Measurements from ENCODE around the gene UBL5.
"Not testable (repeated sequence)": the region's sequence is repeated elsewhere in the genome, so short reads cannot be mapped to it uniquely, and the experiment has no call there.

UBL5 gene

DNA sequence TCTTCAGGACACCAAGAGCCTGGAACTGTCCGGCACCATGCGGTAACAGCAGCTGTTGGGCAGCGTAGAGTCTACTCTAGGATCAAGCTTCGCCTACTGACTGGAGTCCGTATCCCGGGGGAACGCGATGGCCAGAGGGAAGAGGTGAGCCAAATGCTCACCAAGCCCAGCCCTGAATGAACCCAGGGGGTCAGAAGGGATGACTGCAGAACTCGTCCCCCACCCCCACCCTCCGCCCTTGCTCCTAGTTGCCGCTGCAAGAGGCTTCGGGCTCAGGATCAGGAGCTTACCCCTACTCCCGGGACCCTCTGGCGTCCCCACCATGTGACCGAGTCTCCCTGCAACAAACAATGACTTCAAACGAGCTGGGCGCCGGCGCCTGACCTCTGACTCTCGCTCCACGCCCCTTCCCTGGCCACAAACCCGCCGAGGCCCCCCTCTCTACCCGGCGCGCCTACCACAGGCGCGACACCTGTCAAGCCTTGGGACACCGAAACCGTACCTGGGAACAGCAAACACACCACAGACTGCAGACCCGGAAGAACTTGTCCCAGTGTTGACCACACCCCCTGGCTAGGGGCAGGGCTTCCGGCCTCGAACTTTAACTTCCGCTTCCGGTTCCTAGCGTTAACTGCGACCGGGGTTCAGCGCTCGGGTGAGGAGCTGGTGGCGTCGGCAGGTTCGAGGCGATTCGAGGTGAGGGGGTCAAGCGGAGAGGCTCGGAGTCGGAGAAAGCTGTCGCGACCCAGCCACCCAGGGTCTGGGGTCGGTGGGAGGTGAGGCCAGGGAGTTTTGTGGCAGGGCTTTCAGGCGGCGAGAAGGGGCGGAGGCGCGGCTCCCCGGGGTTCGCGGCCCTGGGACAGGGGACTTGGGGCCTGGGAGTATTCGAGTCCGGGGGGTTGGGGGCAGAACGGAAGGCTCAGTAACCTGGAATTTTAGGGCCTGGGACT is at the start of gene UBL5:
UBL5 (plus strand) TSS at position 630 of the 950 bp plus-strand sequence. CDS start 420 bp downstream, outside the sequence.
- DNase-seq = peak in 57 of 58 donors; percentile 51 to 92 (median 83)

DNA sequence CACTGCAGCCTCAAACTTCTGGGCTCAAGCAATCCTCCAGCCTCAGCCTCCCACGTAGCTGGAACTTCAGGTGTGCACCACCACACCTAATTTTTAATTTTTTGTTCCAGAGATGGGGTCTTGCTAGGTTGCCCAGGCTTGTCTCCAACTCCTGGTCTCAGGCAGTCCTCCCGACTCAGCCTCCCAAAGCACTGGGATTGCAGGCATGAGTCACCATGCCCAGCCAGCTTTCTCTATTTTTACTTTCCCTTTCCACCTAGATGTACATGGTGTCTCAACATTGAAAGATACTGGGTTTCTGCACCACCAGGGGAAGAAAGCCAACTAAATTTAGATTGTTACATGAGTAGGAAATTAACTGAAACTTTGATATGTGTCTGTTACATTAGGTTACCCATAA is 45.4 kb upstream of the UBL5 start:
- no peak for DNase-seq

DNA sequence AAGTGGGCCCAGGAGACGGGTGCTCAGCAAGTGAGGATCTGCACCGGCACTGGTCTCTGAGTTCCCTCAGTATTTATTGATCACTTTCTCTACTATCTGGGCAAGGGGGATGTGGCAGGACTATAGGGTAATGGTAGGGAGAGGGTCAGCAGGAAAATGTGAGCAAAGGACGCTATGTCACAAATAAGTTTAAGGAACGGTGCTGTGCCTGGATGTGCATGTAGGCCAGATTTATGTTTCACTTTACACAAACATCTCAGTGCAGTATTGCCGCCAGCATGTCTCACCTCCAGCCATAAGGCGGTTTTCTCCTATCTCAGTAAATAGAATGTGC is 43.6 kb upstream of the UBL5 start:
- DNase-seq = peak in 1 of 58 donors; percentile 13

DNA sequence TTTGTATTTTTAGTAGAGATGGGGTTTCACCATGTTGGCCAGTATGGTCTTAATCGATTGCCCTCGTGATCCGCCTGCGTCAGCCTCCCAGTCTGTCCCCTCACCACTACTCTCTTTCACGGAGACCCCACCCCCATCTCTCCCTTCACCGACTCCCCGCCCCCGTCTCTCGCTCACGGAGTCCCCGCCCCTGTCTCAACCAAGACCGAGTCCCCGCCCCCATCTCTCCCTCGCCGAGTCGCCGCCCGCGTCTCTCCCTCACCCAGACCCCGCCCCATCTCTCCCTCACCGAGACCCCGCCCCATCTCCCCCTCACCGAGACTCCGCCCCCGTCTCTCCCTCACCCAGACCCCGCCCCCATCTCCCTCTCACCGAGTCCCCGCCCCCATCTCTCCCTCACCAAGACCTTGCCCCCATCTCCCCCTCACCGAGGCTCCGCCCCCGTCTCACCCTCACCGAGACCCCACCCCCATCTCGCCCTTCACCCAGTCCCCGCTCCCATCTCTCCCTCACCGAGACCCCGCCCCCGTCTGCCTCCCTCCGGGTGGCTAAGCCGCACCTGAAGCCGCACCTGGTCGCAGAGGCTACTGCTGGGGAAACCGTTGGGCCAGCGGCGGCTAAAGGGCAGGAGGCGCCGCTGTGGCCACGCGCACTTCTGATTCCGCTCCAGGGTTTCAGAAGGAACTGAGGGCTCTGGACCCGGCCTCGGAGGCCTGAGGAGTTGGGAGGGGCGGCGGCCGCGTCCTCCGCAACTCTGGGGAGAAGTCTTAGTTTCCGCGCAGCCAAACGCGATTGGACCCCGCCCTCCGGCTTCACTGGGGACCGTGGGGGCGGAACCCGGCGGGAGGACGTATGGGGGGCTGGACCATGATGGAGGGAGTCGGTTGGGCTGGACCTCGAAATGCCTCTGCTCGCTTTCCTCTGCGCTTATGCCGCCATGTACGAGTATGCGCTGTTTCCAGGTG is 42.1 kb upstream of the UBL5 start:
- DNase-seq = peak; percentile 29 to 99 (median 91)

DNA sequence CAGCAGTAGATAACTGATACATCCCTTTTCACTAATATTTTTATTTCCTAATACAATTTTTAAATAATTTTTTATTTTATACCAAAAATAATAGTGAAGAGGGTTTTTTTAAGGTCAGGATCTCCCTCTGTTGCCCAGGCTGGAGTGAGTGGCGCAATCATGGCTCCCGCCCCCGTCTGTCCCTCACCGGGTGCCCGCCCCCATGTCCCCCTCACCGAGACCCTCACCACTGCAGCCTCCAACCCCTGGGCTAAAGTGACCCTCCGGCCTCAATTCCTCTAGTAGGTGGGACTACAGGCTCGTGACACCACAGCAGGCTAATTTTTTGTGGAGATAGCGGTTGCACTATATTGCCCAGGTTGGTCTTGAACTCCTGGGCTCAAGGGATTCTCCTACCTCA is 41.4 kb upstream of the UBL5 start:
- DNase-seq = no peak

DNA sequence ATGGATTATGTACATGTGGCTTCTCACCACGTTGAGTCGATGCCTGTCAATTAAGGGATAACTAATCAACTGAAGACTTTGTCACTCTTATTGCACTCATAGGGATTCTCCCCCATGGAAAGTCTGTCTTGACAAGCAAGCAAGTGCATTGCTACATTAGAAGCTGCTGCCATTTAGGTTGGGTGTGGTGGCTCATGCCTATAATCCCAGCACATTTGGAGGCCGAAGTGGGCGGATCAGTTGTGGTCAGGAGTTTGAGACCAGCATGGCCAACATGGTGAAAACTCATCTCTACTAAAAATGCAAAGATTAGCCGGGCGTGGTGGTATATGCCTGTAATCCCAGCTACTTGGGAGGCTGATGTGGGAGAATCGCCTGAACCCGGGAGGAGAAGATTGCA is 40.9 kb upstream of the UBL5 start:
- DNase-seq = no peak

DNA sequence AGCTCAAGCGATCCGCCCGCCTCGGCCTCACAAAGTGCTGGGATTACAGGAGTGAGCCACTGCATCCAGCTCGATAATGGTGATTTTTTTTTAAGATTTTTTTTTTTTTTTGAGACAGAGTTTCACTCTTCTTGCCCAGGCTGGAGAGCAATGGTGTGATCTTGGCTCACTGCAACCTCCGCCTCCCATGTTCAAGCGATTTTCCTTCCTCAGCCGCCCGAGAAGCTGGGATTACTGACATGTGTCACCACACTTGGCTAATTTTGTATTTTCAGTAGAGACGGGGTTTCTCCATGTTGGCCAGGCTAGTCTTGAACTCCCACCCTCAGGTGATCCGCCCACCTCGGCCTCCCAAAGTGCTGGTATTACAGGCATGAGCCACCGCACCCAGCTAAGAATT is 39.1 kb upstream of the UBL5 start:
- DNase-seq = not testable (repeated sequence)

DNA sequence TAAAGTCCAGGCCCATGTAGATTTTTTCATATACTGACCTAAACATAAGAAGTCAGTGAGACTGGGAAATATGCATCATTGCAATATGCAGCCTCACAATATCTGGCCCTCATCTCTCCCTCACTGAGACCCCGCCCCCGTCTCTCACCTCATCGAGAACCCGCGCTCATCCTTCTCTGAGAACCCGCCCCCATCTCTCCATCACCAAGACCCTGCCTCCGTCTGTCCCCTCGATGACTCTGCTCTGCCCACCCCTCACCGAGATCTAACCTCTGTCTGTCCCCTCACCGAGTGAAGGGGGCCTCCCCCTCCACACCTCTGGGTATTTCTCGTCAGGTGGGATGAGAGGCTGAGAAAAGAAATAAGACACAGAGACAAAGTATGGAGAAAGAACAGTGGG is 38.7 kb upstream of the UBL5 start:
- no peak for DNase-seq

DNA sequence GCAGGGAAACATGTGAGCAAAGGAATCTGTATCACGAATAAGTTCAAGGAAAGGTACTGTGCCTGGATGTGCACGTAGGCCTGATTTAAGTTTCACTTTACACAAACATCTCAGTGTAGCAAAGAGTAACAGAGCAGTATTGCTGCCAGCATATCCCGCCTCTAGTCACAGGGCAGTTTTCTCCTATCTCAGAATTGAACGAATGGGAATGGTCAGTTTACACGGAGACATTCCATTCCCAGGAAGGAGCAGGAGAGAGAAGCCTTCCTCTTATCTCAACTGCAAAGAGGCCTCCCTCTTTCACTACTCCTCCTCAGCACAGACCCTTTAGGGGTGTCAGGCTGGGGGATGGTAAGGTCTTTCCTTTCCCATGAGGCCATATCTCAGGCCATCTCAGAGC is 38.1 kb upstream of the UBL5 start:
- DNase-seq = not testable (repeated sequence)

DNA sequence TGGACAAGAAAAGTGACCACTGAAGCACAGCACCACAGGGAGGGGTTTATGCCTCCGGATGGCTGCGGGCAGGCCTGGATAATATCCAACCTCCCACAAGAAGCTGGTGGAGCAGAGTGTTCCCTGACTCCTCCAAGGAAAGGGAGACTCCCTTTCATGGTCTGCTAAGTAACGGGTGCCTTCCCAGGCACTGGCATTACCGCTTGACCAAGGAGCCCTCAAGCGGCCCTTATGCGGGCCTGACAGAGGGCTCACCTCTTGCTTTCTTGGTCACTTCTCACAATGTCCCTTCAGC is 36.7 kb upstream of the UBL5 start:
- peak in 1 of 58 donors; percentile 2 for DNase-seq

DNA sequence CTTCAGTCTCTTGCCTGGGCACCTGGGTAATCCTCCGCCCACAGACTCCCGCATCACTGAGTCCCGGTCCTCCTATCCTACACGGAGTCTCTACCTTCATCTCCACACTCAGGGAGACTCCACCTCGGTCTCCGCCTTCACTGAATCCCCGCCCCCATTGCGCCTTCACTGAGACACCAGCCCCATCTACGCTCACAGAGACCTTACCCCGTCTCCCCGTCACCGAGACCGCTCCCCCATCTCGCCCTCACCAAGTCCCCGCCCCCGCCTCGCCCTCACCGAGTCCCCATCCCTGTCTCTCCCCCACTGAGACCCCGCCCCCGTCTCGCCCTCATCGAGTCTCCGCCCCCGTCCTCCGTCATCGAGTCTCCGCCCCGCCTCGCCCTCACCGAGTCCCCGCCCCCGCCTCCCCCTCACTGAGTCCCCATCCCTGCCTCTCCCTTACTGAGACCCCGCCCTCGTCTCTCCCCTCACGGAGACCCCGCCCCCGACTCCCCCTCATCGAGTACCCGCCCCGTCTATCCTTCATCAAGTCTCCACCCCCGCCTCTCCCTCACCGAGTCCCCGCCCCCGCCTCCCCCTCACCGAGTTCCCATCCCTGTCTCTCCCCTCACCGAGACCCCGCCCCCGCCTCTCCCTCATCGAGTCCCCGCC is 36.0 kb upstream of the UBL5 start:
- DNase-seq = peak; percentile 47 to 99 (median 94)

DNA sequence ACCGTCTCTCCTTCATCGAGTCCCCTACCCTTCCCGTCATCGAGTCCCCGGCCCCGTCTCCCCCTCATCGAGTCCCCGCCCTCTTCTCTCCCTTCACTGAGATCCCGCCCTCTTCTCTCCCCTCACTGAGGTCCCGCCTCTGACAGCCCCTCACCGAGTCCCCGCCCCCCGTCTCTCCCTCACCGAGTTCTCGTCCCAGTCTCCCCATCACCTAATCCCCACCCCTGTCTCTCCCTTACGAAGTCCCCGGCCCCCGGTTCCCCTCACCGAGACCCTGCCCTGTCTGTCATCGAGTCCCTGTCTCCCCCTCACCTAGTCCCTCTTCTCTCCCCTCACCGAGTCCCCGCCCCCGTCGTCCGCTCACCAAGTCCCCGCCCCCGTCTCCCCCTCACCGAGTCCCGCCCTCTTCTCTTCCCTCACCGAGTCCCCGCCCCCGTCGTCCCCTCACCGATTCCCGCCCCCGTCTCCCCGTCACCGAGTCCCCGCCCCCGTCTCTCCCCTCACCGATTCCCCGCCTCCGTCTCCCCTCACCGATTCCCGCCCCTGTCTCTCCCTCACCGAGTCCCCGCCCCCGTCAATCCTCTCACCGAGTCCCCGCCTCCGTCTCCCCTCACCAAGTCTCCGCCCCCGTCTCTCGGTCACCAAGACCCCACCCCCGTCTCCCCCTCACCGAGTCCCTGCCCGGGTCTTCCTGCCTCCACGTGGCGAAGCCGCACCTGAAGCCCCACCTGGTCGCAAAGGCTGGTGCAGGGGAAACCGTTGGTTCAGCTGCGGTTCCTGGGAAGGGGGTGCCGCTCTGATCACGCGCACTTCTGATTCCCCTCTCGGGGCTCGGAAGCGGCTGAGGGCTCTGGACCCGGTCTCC is 35.3 kb upstream of the UBL5 start:
- DNase-seq = peak; percentile 42 to 99 (median 94)

DNA sequence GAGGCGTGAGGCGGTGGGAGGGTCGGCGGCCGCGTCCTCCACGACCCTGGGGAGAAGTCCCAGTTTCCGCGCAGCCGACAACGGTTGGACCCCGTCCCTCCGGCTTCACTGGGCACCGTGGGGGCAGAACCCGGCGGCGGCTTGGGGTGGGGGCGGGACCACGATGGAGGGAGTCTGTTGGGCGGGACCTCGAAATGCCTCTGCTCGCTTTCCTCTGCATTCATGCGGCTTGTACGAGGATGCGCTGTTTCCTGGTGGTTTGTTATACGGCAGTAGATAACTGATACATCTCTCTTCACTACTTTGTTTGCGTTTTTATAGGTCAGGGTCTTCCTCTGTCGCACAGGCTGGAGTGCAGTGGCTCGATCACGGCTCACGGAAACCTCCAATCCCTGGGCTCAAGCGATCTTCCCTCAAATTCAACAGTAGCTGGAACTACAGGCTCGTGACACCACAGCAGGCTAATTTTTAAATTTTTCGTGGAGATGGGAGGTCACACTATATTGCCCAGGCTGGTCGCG is 34.6 kb upstream of the UBL5 start:
- peak in 30 of 58 donors; percentile 3 to 71 (median 47) for DNase-seq

DNA sequence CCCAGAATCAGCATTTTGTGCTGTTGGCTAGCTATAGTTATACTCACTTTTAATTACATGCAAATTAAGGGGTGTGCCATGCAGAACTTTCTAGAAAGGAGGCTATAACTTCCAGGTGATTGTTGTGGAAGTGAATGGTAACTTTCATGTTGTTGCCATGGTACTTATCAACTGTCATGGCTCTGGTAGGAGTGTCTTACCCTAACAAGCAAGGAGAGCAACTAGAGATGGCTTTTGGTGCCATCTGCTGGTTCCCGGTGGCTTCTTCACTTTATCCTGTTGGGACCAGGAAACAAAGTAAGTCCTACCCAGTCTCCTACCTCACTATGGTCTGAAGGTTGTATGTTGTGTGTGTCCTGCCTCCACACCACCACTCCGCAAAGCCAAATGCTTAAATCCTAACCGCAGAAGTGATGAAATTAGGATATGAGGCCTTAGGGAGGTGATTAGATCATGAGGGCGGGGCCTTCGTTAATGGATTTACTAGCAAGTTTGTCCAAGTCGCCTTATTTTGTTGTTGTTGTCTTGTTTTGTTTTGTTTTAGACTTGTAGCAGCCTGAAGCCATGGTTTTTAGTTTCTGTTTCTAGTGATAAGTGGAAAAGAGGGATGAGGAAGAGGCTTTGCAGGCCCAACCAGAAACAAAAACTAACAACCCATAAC is 31.5 kb upstream of the UBL5 start:
- DNase-seq = peak in 55 of 58 donors; percentile 10 to 87 (median 60)

DNA sequence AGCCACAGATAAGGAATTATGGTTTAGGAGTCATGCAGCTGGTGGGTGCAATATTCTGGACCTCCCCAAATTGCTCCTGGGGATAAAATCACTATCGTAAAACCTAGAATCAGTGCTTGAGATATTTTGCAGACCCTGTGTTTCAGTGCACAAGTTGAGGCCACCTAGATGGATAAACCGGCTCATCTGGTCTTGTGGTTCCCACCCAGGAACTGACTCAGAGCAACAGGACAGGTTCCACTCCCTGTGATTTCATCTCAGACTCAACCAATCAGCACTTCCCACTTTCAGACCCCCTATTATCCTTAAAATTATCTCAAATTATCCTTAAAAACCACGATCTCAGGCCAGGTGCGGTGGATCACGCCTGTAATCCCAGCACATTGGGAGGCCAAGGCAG is 29.8 kb upstream of the UBL5 start:
- no peak for DNase-seq

DNA sequence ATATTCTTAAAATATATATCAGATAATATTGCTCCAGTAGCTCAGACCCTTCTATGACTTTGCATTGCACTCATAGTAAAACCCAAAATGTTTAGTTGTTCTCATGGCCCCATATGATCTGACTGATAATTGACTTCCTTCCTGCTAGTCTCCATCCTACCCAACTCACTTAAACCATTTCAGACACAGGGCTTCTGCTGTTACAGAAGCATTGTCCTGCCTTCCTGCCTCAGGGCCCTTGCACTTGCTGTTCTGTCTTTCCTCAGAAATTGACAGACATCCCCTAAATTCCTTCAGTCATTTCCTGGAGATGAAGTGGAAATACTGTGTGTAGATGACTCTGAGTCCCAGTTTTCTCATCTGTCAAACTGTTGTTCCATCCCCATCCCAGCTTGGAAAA is 28.6 kb upstream of the UBL5 start:
- no peak for DNase-seq

DNA sequence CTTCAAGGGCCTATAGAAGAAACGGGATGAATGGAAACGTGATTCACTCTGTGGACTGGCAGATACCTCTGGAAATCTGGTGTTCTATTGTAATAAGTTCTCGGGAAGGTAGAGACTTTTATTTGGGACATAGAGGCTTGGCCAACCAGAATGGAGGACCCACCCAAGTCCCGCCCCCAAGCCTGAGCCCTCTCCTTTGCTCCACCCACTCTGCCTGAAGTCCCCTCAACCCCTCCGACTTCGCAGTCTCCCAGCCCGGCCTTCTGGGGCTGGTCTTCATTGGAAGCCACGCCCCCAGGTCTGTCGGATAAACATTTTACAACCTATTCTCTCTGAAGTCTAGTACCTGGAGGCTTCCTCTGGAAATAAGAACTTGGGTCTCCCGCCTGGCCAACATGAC is 25.7 kb upstream of the UBL5 start:
- DNase-seq = no peak

DNA sequence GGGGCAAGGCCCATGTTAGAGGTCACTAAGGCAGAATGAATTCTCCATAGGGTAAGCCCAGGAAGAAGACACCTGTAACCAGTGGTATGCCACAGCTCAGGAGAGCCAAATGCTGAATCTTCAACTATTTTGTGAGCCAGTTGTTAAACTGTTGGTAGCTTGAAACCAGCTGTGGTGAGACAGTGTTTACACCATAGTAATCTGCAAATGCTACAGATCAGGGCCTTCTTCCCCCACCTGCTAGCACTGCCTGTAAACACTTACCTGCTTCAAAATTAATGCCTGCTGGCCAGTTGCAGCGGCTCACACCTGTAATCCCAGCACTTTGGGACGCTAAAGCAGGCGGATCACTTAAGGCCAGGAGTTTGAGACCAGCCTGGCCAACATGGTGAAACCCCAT is 20.9 kb upstream of the UBL5 start:
- no peak for DNase-seq

DNA sequence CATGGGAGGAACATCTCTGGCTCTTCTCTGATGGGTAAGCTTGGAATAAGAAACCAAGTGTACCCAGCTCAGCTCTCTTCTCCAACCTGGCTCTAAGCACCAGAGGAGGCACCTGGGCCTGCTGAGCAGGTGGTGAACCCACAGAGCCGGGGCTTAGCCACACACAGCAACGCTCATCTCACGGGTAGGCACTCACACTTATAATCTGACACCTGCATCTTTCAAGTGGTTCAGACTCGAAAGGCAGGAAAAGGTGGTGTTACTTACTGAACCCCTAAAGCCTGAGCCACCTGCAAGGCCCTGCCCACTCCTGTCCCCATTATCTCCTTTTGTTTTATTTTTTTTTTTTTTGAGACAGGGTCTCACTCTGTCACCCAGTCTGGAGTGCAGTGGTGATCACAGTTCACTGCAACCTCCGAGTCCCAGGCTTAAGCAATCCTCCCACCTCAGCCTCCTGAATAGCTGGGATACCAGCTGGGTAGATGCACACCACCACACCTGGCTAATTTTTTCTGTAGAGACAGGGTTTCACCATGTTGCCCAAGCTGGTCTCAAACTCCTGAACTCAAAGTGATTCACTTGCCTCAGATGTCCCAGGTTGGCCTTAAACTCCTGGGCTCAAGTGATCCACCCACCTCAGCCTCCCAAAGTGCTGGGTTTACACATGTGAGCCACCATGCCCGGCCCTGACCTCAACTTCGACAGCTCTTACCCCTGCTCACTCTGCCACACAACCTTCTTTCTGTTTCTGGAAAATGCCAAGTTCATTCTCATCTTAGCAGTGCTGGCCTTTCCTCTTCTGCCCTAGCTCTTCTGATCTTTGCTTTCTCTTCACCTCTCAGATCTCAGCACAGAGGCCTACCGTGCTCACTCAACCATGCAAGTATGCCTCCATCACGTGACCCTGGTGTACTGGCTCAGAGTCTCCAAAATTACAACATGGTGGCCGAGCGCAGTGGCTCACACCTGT is 18.6 kb upstream of the UBL5 start:
- no peak for DNase-seq

All from anterior cingulate cortex (tissue), 58 donors.